Loucy (cell line): ENCODE data around the gene TMTC2.

Experiments used
- H2AFZ ChIP-seq: fragments of 200-600 bp; sonication (generic); 2 replicates; pipeline ENCODE4 v1.6.0; 2016; ENCODE audit warnings: antibody characterized with exemption, mild to moderate bottlenecking, low read length, moderate library complexity
- H3F3A ChIP-seq: fragments of 200-600 bp; 2 replicates; pipeline ENCODE4 v1.6.0; 2016; ENCODE audit warnings: antibody characterized with exemption, low read depth, mild to moderate bottlenecking
- H3K27me3 ChIP-seq: fragments of 200-600 bp; sonication (generic); 2 replicates; pipeline ENCODE4 v1.6.1; 2014; ENCODE audit warnings: low read length, mild to moderate bottlenecking; ENCODE audit not compliant: insufficient read depth, poor library complexity, severe bottlenecking
- H3K36me3 ChIP-seq: fragments of 200-600 bp; sonication (generic); 2 replicates; pipeline ENCODE4 v1.6.1; 2016; ENCODE audit warnings: low read length; ENCODE audit not compliant: insufficient read depth
- H3K4me1 ChIP-seq: fragments of 200-600 bp; sonication (generic); 2 replicates; pipeline ENCODE4 v1.5.1; 2014; ENCODE audit warnings: low read length, mild to moderate bottlenecking; ENCODE audit not compliant: insufficient read depth, poor library complexity, severe bottlenecking
- H3K4me2 ChIP-seq: fragments of 200-600 bp; sonication (generic); 2 replicates; pipeline ENCODE4 v1.6.0; 2014; ENCODE audit warnings: antibody characterized with exemption, low read length, low read depth, mild to moderate bottlenecking; ENCODE audit not compliant: poor library complexity, severe bottlenecking
- H3K4me3 ChIP-seq: fragments of 200-600 bp; sonication (generic); 2 replicates; pipeline ENCODE4 v1.5.1; 2014; ENCODE audit warnings: low read length, mild to moderate bottlenecking, mixed read lengths; ENCODE audit not compliant: poor library complexity, severe bottlenecking
- H3K79me2 ChIP-seq: fragments of 200-600 bp; sonication (generic); 2 replicates; pipeline ENCODE4 v1.6.1; 2014; ENCODE audit warnings: low read length; ENCODE audit not compliant: insufficient read depth
- H3K9ac ChIP-seq: fragments of 200-600 bp; sonication (generic); 2 replicates; pipeline ENCODE4 v1.6.0; 2014; ENCODE audit warnings: mild to moderate bottlenecking, low read depth, low read length, moderate library complexity; ENCODE audit not compliant: poor library complexity, severe bottlenecking
- H3K9me2 ChIP-seq: fragments of 200-600 bp; sonication (generic); replicated peaks from 2 replicates; pipeline ENCODE4 v1.6.1; 2016; ENCODE audit warnings: low read depth, low read length, mixed read lengths
- H3K9me3 ChIP-seq: fragments of 200-600 bp; sonication (generic); 2 replicates; pipeline ENCODE4 v1.6.1; 2014; ENCODE audit warnings: mild to moderate bottlenecking, antibody characterized with exemption, low read length, low read depth; ENCODE audit not compliant: insufficient read depth
- H4K20me1 ChIP-seq: fragments of 200-600 bp; sonication (generic); 2 replicates; pipeline ENCODE4 v1.6.0; 2014; ENCODE audit warnings: antibody characterized with exemption, low read length, mild to moderate bottlenecking; ENCODE audit not compliant: insufficient read depth, poor library complexity, severe bottlenecking
- CTCF ChIP-seq: fragments of 200-600 bp; sonication (generic); conservative IDR thresholded peaks from 2 replicates; pipeline ENCODE4 v1.5.1; 2014; ENCODE audit warnings: mild to moderate bottlenecking, antibody characterized with exemption, low read length
- EZH2phosphoT487 ChIP-seq: fragments of 200-600 bp; IDR thresholded peaks from 2 replicates; pipeline ENCODE4 v1.6.1; 2018; ENCODE audit warnings: antibody characterized with exemption, mild to moderate bottlenecking, moderate library complexity, borderline replicate concordance

The TMTC2 gene

DNA sequence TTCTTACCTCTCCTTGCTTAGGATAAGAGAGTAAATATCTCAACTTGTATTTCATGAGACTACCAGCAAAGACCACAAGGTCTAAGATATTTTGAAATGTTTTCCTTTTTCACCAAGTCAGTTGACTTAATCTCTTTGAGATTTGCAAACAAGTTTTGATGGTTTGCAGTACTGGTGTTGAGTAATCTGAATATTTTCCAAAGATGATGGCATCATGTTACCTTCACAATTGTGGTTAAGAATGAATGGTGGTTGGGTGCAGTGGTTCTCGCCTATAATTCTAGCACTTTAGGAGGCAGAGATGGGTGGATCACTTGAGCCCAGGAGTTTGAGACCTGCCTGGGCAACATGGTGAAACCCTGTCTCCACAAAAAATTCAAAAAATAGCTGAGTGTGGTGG lies 225.7 kb downstream of the TMTC2 start:
- H2AFZ ChIP-seq: no peak overlapping the region
- H4K20me1 ChIP-seq: no peaks in the 10 kb centered on the region
- no peaks in the 10 kb centered on the region for H3K36me3 ChIP-seq
- H3K27me3 ChIP-seq: no peaks in the 10 kb centered on the region
- H3K79me2 ChIP-seq: no peaks in the 10 kb centered on the region
- H3K9me3 ChIP-seq: no peaks in the 10 kb centered on the region
- H3K9ac ChIP-seq: no peak overlapping the region
- no peak overlapping the region for H3K4me3 ChIP-seq
- H3F3A ChIP-seq: no peaks in the 10 kb centered on the region
- no peaks in the 10 kb centered on the region for H3K4me1 ChIP-seq
- TF ChIP-seq EZH2phosphoT487 (no peak), CTCF (no peak)
- H3K4me2 ChIP-seq: no peak overlapping the region
- no peaks in the 10 kb centered on the region for H3K9me2 ChIP-seq

DNA sequence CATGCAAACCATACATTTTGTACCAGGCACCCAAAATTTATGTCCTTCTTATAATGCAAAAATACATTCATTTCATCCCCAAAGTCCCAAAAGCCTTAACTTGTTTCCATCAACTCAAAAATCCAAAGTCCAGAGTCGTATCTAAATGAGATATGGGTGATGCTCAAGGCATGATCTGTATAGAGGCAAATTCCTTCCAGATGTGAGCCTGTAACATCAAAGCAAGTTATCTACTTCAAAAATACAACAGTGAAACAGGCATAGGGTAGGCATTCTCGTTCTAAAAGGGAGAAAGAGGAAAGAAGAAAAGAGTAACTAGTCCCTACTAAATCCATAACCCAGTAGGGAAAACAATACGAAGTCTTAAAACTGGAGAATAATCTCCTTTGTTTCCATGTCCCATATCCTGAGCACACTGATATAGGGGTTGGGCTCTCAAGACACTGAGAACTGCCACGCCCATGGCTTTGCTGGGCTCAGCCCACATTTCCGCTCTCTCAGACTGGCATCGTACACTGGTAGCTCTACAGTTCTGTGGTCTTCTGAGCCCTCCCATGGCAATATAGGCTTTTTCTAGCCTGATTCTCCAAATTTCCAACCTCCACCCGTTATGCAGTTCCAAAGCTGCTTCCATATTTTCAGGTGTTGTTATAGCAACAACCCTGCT lies 232.8 kb downstream of the TMTC2 start:
- no peak overlapping the region for H3K9ac ChIP-seq
- no peaks in the 10 kb centered on the region for H3K27me3 ChIP-seq
- no peaks in the 10 kb centered on the region for H3K9me3 ChIP-seq
- H2AFZ ChIP-seq: no peak overlapping the region
- no peaks in the 10 kb centered on the region for H3K36me3 ChIP-seq
- H4K20me1 ChIP-seq: no peaks in the 10 kb centered on the region
- no peaks in the 10 kb centered on the region for H3K4me1 ChIP-seq
- no peak overlapping the region for H3K4me2 ChIP-seq
- no peak overlapping the region for H3K4me3 ChIP-seq
- no peaks in the 10 kb centered on the region for H3K79me2 ChIP-seq
- H3F3A ChIP-seq: no peaks in the 10 kb centered on the region
- H3K9me2 ChIP-seq: no peaks in the 10 kb centered on the region
- TF ChIP-seq EZH2phosphoT487 (no peak), CTCF (no peak)

- Histone ChIP-seq H3K9me2 (no peaks in the 10 kb centered on the region), H3K4me2 (no peak overlapping the region), H3K4me1 (no peaks in the 10 kb centered on the region), H3K79me2 (no peaks in the 10 kb centered on the region), H3K9me3 (no peaks in the 10 kb centered on the region), H3K4me3 (no peak overlapping the region), H3K27me3 (no peaks in the 10 kb centered on the region), H3K36me3 (no peaks in the 10 kb centered on the region), H3K9ac (no peak overlapping the region), H2AFZ (no peak overlapping the region), H4K20me1 (no peaks in the 10 kb centered on the region), H3F3A (no peaks in the 10 kb centered on the region)
- TF ChIP-seq CTCF (no peak), EZH2phosphoT487 (no peak)
These were observed 237.2 kb downstream of the TMTC2 start for GRCh38 chr12:82923935-82924334.
